ENCODE data around the gene CPNE6. TPM values are rescaled to one million over a fixed set of nuclear protein-coding genes. Genes with fewer than 3 reads are reported as not detected.

CPNE6 gene
- total RNA-seq, 1 donor from 2014 or later, result 1.5 TPM

DNA sequence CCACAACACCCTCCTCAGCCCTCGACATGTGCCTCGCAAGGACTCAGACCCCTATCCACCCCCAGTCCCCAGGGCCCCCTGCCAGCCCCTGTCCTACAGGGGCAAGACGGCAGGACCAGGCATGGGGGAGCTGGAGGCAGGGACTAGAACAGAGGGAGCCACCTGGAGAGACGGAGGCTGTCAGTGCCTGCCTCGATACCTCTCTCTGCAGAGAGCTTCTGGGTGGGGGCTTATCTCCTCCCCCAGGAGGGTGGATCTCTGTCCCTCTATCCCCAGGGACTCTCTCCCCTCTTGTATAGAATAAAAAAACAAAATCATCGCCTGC lies 2.0 kb upstream of the CPNE6 start:
- no peak for DNase-seq (ENCODE audit: low spot score)

DNA sequence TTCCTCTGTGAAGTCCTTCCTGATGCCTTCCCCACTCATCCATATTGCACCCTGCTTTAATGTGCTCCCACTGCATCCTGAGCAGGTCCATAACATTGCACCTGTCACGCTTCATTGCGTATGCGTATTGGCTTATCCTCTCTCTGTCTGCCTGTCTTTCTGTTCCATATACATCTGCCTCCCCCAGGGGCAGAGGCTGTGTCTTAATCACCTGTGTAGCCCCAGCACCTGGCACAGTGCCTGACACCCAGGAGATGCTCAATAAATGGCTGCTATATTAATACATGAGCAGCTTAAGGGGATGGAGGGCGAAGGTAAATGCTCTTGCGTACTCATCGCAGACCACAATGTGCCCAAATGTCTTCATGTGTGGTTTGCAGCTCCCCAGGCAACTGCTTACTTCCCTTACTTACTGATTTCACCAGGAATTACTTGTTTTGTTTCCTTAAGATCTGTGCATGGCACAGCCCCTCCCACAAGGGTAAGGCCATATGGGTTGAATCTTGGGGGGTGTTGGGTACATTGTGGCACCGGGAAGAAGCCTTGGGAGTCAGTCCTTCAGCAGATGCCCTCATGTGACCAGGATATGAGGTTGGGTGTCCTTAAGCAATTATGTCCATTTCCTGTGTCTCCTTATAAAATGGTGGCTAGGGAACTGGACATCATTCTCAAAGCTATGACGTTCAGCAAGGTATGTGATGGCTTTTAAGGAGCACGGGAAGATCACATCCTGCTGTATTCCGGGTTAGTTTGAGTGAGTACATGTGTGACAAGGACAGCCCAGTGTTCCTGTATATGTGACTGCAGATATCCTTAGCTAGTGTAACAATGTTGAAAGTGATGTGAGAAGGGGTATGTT lies 848 bp upstream of the CPNE6 start:
- DNase-seq (ENCODE audit: low spot score), result no peak

GRCh38 chr14:24071836-24072430 lies 571 bp downstream of the CPNE6 start:
- no peak for DNase-seq (ENCODE audit: low spot score)

- DNase-seq (ENCODE audit: low spot score), result no peak
These were observed 1.1 kb downstream of the CPNE6 start for GRCh38 chr14:24072436-24072835.

DNA sequence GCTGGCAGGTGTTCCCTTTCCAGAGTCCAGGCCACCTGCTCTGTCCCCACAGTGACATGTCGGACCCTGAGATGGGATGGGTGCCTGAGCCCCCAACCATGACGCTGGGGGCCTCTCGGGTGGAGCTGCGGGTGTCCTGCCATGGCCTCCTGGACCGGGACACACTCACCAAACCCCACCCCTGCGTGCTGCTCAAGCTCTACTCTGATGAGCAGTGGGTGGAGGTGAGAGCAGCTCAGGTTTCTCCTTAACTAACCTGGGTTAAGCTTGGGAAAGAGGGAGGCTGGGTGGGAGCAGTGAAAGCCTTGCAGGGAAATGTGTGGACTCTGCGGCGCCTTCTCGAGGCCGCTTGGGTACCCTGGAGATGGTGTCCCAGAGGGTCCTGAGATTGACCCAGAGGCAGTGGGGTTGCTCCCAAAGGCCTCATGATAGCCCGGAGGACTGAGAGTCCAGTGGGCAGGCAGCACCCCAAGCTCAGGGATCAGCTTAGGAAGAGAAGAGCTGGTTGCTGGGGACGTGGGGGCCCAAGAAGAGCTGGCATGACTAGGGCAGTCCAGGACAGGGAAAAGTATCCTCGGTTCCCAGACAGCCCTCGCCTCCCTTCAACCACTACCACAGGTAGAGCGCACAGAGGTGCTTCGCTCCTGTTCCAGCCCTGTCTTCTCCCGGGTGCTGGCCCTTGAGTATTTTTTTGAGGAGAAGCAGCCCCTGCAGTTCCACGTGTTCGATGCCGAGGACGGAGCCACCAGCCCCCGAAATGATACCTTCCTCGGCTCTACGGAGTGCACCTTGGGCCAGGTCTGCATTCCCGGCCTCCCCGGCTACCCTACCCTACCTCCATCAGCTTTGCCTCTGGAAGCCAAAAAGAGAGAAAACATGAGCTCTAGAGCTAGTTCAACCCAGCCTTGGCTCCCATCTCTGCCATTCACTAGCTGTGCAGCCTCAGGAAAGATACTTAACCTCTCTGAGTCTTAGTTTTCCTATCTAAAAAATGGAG lies 1.8 kb downstream of the CPNE6 start:
- no peak for DNase-seq (ENCODE audit: low spot score)

DNA sequence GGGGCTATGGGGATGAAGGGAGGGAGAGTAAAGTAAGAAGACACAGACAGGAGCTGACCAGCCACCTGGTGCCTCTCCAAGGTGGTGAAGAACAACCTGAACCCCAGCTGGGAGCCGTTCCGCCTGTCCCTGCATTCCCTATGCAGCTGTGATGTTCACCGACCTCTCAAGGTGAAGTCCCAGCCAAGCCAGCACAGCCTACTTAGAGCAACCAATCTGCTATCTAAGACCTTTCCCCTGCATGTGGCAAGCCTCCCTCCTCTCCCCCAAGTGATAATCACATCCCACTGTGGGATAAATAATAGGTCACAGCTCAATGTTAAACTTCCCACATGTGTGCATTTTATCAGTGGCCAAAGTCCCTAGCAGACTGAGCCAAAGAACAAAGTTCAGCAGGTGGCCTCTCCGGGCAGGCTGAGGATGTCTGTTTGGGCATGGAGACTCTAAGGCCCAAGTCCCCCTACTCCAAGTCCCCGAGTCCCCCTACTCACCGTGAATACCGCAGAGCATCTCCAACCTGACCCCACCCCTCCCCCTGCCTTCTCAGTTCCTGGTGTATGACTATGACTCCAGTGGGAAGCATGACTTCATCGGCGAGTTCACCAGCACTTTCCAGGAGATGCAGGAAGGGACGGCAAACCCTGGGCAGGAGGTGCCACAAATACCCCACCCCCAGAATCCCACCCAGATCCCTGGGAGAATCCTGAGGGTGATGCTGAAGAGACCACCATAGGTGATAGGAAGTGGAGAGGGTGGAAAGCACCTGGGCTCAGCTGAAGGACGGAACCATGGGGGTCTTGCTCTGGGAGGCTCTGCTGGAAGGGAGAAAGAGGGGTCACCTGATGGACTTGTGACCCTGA lies 3.5 kb downstream of the CPNE6 start:
- no peak for DNase-seq (ENCODE audit: low spot score)

GRCh38 chr14:24075485-24076301 lies 4.3 kb downstream of the CPNE6 start:
- no peak for DNase-seq (ENCODE audit: low spot score)

- no peak for DNase-seq (ENCODE audit: low spot score)
These were observed 4.9 kb downstream of the CPNE6 start for GRCh38 chr14:24076302-24076601.

DNA sequence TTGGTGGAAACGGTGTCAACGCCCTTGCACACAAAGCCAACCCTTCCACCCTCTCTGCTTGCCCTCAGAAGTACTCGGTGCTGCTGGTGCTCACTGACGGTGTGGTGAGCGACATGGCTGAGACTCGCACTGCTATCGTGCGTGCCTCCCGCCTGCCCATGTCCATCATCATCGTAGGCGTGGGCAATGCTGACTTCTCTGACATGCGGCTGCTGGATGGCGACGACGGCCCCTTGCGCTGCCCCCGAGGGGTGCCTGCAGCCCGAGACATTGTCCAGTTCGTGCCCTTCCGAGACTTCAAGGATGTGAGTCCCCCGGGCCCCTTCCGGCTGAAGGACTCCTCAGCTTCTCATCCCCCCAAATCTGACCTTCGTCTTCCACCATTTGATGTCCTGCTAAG lies 5.7 kb downstream of the CPNE6 start:
- no peak for DNase-seq (ENCODE audit: low spot score)

DNA sequence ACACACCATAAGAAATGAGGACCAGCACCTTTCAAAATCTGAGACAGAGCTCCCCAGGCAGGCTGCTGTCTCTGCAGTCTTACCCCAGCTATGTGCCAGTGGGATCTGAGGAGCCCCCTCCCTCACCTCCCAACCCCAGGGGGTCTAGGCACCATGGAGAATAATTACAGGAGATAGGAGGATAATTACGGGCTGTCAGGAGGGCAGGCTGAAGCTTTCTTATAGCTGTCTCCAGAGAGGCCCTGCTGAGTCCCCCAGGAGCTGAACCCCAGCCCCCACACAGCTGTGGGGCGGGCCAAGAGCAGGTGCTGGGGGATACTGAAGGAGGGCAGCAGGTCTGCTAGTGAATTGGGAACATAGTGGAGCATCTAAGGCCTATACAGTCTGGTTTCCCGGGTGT lies 6.8 kb downstream of the CPNE6 start:
- DNase-seq (ENCODE audit: low spot score), result no peak

DNA sequence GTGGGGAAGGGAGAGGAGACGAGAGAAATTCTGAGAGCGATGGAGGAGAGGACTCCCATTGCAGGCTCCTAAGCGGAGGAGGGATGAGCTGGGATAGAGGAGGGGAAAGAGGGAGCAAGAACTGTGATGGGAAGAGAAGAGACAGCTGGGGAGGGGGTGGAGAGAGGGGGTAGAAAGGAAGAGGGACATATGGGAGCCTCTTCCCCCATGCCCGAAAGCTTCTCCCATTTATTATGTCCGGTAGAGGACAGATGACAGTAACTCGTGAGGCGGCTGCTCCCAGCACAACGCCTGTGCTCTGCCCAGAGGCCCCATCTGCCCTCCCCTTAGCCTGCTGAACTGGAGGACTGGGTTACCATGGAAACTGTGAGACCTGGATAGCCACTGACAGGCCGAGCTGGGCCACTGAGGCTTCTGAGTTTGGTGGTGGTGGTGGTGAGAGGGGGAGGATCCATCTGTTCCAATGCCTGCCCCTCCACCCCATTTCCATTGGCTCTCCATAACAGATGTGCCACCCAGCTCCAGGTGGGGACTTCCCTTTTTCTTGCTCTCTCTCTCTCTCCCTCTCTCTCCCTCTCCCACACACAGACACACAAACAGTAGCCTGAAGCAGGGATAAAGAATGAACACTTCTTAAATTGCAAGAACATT lies 8.3 kb downstream of the CPNE6 start:
- no peak for DNase-seq (ENCODE audit: low spot score)

GRCh38 chr14:24080142-24080530 lies 8.8 kb downstream of the CPNE6 start:
- no peak for DNase-seq (ENCODE audit: low spot score)

DNA sequence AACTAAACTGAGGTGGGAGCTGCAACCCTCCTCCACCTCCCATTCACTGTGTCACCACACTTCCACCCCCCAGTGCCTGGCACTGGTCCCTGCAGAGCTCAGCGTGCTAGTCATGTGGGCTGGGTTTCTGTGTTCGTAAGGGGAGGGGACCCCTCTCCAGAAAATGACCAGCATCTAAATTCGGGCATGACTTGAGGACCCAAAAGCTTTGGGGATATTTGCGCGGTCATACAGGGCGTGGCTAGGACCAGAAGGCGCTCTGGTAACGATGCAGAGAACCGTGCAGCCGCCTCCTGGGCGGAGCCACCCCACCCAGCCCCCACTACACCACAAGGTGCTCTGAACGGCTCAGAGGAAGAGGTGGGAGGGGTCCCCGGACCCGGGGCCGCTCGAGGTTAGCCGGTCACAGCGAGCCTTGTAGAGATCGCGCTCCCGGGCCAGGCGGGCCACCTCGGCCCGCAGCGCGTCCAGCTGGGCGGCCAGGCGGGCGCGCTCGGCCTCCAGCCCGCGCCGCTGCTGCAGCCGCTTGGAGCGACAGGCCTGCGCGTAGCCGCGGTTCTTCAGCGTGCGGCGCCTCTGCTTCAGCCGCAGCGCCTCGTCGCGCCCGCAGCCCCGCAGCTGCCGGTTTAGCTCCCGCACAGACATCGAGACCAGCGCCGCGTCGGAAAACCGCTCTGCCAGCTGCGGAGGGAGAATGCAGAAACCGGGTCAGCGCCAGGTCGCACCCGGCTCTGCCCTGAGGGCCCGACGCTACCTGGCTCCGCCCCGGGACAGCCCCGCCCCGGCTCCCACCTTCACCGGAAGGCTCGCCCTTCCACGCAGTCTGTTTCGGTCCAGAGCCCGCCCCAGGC lies 9.8 kb downstream of the CPNE6 start:
- peak; percentile 61 for DNase-seq (ENCODE audit: low spot score)

DNA sequence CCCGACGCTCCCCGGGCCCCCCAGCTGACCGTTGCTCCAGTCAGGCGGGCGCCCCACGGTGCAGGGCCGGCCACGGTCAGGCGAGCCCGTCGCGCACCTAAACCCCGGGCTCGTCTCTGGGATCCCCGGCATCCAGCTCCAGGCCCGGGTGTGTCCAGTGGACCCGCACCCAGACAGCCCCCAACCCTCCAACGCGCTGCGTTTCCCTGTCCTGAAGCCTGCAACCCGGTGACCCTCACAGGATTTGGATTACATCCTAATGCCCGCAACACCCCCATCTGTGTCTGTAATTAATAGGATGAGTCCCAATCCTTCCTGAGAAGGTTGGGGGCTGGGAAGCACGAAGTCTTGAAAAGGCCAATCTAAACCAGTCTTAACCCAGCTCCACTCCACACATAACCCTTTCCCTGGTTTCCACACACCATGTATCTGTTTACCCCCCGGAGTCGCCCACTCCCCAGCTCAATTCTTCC lies 10.4 kb downstream of the CPNE6 start:
- no peak for DNase-seq (ENCODE audit: low spot score)

DNA sequence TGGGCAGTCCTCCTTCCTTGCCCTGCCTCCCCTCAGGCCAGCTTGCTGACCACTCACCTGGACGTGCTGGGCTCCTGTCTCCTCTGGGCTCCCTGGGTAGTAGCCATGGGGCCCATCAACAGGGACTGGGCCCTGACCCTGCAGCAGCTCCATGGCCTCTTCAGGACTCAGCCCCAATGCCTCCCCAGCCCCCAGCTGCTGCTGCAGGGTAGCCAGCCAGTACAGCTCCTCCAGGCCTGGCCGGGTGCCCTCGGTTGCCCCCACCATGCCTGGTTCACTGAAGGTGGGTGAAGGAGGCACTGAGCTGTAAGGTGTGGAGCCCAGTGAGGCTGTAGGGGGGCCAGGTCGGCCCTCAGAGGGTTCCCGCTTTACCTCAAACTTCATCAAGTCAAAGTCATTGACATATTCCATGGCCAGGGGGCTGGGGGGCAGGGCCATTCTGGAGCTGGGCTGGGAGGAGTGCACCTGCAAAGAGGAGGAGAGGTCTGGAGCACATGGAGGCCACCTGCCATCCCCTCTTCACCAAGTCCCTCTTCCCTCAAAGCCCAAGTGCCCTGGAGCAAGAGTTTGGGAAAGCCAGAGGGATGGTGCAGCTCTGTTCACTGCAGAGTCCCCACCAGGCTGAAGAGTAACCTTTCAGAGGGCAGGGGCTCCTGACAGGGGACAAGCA lies 11.2 kb downstream of the CPNE6 start:
- no peak for DNase-seq (ENCODE audit: low spot score)

- no peak for DNase-seq (ENCODE audit: low spot score)
These were observed 12.1 kb downstream of the CPNE6 start for GRCh38 chr14:24083462-24083861.

DNA sequence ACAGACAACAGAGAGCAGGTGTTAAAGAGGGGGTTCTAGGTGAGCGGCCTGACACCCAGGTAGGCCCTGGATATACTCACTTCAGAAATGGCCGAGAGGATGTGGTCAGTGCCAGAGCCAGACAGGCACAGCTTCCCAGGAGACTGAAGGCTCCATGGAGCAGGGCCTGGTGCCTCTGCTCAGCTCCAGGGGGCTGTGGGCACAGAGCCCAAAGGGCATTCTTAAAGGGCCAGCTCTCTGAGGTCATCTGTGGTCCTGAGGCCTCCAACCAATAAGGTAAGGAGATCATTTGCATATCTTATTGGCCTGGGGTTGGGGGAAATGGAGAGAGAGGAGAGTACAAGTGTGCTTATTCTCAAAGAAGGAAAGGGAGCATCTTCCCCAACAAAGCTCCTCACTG lies 13.1 kb downstream of the CPNE6 start:
- no peak for DNase-seq (ENCODE audit: low spot score)

DNA sequence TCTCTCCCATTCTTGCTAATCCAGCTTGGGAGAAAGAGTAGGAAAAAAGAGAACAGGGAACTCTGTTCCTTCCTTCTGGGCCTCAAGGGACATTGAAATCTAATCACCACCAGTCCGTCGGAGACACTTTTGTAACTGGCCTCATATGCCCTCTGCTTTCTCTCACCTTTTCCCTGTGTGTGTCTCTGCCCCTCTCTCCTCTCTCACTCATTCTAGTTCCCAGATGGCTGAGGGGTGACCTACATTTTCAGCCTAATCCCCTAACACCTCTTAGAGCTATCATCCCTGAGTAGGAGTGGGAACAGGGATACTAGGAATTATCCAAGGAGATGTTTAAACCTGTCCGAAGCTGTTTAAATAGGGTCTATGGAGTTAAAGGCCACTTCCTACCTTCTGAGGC lies 13.9 kb downstream of the CPNE6 start:
- DNase-seq (ENCODE audit: low spot score), result no peak
